Esophagus squamous epithelium (tissue), 5 donors: ENCODE measurements around the gene HMG20A. TPM values are rescaled to one million over a fixed set of nuclear protein-coding genes. Genes with fewer than 3 reads are reported as not detected.
A peak's percentile ranks its signal among the peaks of the same experiment; 100 is the strongest.

Experiments
- DNase-seq: peaks from one replicate; lab custom pipeline; 2025; lab: John Stamatoyannopoulos, UW
- H3K27ac ChIP-seq, 4 donors: fragments of 200-600 bp; sonication (generic); one replicate each; pipeline ENCODE4 v1.5.1; 2016 to 2019; ENCODE audit warnings: mild to moderate bottlenecking in 1 of 4
- H3K27me3 ChIP-seq, 4 donors: fragments of 200-600 bp; sonication (generic); 1 replicate in 3 of 4; 2 replicates in 1 of 4; pipeline versions ENCODE4 v1.5.1 to v1.6.0; 2017 to 2021; ENCODE audit warnings: antibody characterized with exemption in 1 of 4
- H3K36me3 ChIP-seq, 3 donors: fragments of 200-600 bp; sonication (generic); one replicate each; pipeline ENCODE4 v1.5.1; 2016 to 2019
- H3K4me1 ChIP-seq, 3 donors: fragments of 200-600 bp; sonication (generic); one replicate each; pipeline ENCODE4 v1.5.1; 2017 to 2019
- H3K4me3 ChIP-seq, 4 donors: fragments of 200-600 bp; sonication (generic); 1 replicate in 3 of 4; 2 replicates in 1 of 4; pipeline ENCODE4 v1.5.1; 2016 to 2019; ENCODE audit warnings: mild to moderate bottlenecking in 2 of 4, moderate library complexity in 1 of 4
- H3K9me3 ChIP-seq, 3 donors: fragments of 200-600 bp; sonication (generic); one replicate each; pipeline ENCODE4 v1.5.1; 2016 to 2019
- CTCF ChIP-seq, 6 experiments: fragments of 450-650 bp in 4 of 6; fragments of 200-600 bp in 2 of 6; sonication (generic) in 2 of 6; IDR thresholded peaks; one replicate each; pipeline ENCODE4 v1.5.1; 2016 to 2019; ENCODE audit warnings: antibody characterized with exemption in 6 of 6, mild to moderate bottlenecking in 4 of 6, moderate library complexity in 4 of 6
- POLR2A ChIP-seq, 4 donors: fragments of 450-650 bp; IDR thresholded peaks; one replicate each; pipeline ENCODE4 v1.6.1; 2017; ENCODE audit warnings: antibody characterized with exemption in 4 of 4, mild to moderate bottlenecking in 4 of 4, moderate library complexity in 3 of 4
- WGBS, 2 donors: methylation state at CpG; one replicate each; pipeline ENCODE4 v1.1.5; 2018; 5-methylcytosine and 5-hydroxymethylcytosine counted together
- intact Hi-C: fragments of 100-400 bp; cut with DNase I; formaldehyde crosslinking; loops from one replicate; pipeline ENCODE4 v1.15.0; 2022
- total RNA-seq, 4 donors: library from RNA; depleted of rRNA; stranded (reverse); fragments of >200 nt; gene quantifications; one replicate each; pipeline ENCODE4 v1.1.0, GENCODE V29; 2016
- donor health status: DM: yes; HTN: yes; CAD: no.

HMG20A gene
- total RNA-seq, result 10 to 100 TPM in 3 of 4 donors, 1 to 10 TPM in 1; 7.9 to 22.7 (median 12.9) TPM

- DNase-seq, result peak; percentile 4
- peaks cover 9 to 66% (median 17%) of the 10 kb centered on the region in 3 donors for H3K4me1 ChIP-seq
- H3K27me3 ChIP-seq, result no peaks in the 10 kb centered on the region
- H3K4me3 ChIP-seq, result peak within 1 kb of the TSS; percentile 66 to 92 (median 92)
- peak within 1 kb of the TSS; percentile 92 to 98 (median 96) for H3K27ac ChIP-seq
- intact Hi-C loops, result no loop called here
- H3K36me3 ChIP-seq, result no peaks in the 10 kb centered on the region
- 0% methylated on average over 20 to 21 of the region's 25 CpGs for WGBS, 2 donors
- TF ChIP-seq CTCF (IDR thresholded peaks at IDR 0.05), result no peak
- TF ChIP-seq POLR2A (IDR thresholded peaks at IDR 0.05), result peak in 1 of 4 donors; percentile 29
- H3K9me3 ChIP-seq, result no peaks in the 10 kb centered on the region
Observed at GRCh38 chr15:77420610-77421369, at the start of gene HMG20A. Gene HMG20A, plus strand, starts transcription at chr15:77420888. Its CDS starts 37,520 bp downstream, at chr15:77458408.

GRCh38 chr15:77371850-77372563 is 48.7 kb upstream of the HMG20A start:
- H3K27ac ChIP-seq, result no peak overlapping the region
- TF ChIP-seq CTCF (IDR thresholded peaks at IDR 0.05), result no peak
- no peak for TF ChIP-seq POLR2A (IDR thresholded peaks at IDR 0.05)
- H3K27me3 ChIP-seq, result no peaks in the 10 kb centered on the region
- H3K4me3 ChIP-seq, result no peak overlapping the region
- DNase-seq, result no peak
- intact Hi-C loops, result no loop called here
- no peaks in the 10 kb centered on the region for H3K9me3 ChIP-seq
- no peaks in the 10 kb centered on the region for H3K4me1 ChIP-seq
- 71 to 86% methylated on average over 5 of the region's 5 CpGs for WGBS, 2 donors
- H3K36me3 ChIP-seq, result no peaks in the 10 kb centered on the region

GRCh38 chr15:77373441-77373840 is 47.2 kb upstream of the HMG20A start:
- intact Hi-C loops, result no loop called here
- Histone ChIP-seq H3K4me1 (no peaks in the 10 kb centered on the region), H3K4me3 (no peak overlapping the region), H3K36me3 (no peaks in the 10 kb centered on the region), H3K27me3 (no peaks in the 10 kb centered on the region), H3K27ac (no peak overlapping the region), H3K9me3 (no peaks in the 10 kb centered on the region)
- WGBS, 2 donors, result 72 to 95% methylated on average over 4 of the region's 4 CpGs
- TF ChIP-seq POLR2A (IDR thresholded peaks at IDR 0.05), result no peak
- no peak for DNase-seq

GRCh38 chr15:77375133-77375532 is 45.6 kb upstream of the HMG20A start:
- 76 to 88% methylated on average over 1 of the region's 1 CpG for WGBS, 2 donors
- no peaks in the 10 kb centered on the region for H3K27me3 ChIP-seq
- H3K27ac ChIP-seq, result no peak overlapping the region
- DNase-seq, result no peak
- no peaks in the 10 kb centered on the region for H3K36me3 ChIP-seq
- TF ChIP-seq CTCF (IDR thresholded peaks at IDR 0.05) (no peak), POLR2A (IDR thresholded peaks at IDR 0.05) (no peak)
- intact Hi-C loops, result no loop called here
- no peaks in the 10 kb centered on the region for H3K4me1 ChIP-seq
- no peaks in the 10 kb centered on the region for H3K9me3 ChIP-seq
- H3K4me3 ChIP-seq, result no peak overlapping the region

GRCh38 chr15:77376770-77377169 is 43.9 kb upstream of the HMG20A start:
- Histone ChIP-seq H3K36me3 (no peaks in the 10 kb centered on the region), H3K9me3 (no peaks in the 10 kb centered on the region), H3K27me3 (no peaks in the 10 kb centered on the region), H3K4me3 (no peak overlapping the region), H3K27ac (no peak overlapping the region), H3K4me1 (no peaks in the 10 kb centered on the region)
- no peak for TF ChIP-seq POLR2A (IDR thresholded peaks at IDR 0.05)
- TF ChIP-seq CTCF (IDR thresholded peaks at IDR 0.05), result no peak
- DNase-seq, result no peak
- 52 to 77% methylated on average over 1 of the region's 1 CpG for WGBS, 2 donors
- intact Hi-C loops, result no loop called here
